A172 (cell line): ENCODE data around the gene TOE1. TPM values are rescaled to one million over a fixed set of nuclear protein-coding genes. Genes with fewer than 3 reads are reported as not detected.
"Not testable (repeated sequence)": the region's sequence is repeated elsewhere in the genome, so short reads cannot be mapped to it uniquely, and the experiment has no call there.

Experiments
- DNase-seq: peaks from one replicate; pipeline ENCODE4 v3.0.0-alpha.2; 2015; ENCODE audit warnings: low spot score
- total RNA-seq: library from RNA; depleted of rRNA; stranded (reverse); fragments of >200 nt; shearing (Covaris generic); gene quantifications from 2 replicates; pipeline ENCODE4 v1.2.3, GENCODE V29; 2014; rRNA removed

TOE1 gene
- 10.8 and 14.9 TPM in 2 replicates for total RNA-seq

DNA sequence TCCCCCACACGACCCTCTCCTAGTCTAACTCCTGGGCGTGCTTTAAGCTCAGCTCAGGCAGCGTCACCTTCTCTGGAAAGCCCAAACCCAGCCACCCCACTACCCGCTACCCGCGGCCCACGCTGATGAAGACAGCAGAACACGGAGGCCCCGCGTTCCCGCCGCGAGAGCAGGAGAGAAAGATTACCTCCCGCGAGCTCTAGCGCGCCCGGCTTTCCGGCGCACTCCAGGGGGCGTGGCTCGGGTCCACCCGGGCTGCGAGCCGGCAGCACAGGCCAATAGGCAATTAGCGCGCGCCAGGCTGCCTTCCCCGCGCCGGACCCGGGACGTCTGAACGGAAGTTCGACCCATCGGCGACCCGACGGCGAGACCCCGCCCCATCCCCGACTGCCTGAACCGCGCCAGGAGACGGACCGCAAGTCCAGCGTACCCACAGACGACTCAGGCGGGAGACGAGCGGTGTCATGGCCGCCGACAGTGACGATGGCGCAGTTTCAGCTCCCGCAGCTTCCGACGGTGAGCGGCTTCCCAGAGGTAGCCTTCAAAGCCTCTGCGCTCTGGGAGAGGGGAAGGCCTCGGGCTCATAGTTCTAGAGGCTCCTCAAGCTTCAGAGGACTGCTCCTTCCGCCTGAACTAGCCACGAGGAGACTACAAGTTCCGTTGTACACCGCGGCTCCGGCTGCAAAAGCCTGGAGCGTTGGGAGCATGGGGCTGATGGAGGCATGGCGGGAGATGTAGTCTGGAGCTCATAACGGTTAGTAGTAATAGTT lies at the start of gene TOE1, which contains the start of gene MUTYH:
Gene TOE1 (plus strand): TSS at position 382 of the 770 bp plus-strand sequence. CDS start 83 bp downstream, at position 465.
Gene MUTYH (minus strand): TSS at position 652 of the 770 bp plus-strand sequence. CDS start 5,935 bp downstream, outside the sequence.
- peak; percentile 82 for DNase-seq

- not testable (repeated sequence) for DNase-seq
Measured at GRCh38 chr1:45291002-45291401, 49.0 kb upstream of the TOE1 start.

DNA sequence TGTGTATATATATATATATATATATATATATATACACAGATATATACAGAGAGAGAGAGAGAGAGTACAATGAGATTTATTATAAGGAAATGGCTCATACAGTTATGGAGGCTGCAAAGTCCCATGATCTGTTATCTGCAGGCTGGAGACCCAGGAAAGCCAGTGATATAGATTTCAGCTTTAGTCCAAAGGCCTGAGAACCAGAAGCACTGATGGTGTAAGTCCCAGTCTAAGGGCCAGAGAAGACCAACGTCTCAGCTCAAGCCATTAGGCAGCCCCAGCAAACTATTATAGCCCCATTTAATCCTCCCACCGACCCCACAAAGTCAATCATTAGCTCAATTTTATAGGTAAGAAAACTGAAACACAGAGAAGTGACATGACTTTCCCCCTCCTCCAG lies 48.3 kb upstream of the TOE1 start:
- no peak for DNase-seq

DNA sequence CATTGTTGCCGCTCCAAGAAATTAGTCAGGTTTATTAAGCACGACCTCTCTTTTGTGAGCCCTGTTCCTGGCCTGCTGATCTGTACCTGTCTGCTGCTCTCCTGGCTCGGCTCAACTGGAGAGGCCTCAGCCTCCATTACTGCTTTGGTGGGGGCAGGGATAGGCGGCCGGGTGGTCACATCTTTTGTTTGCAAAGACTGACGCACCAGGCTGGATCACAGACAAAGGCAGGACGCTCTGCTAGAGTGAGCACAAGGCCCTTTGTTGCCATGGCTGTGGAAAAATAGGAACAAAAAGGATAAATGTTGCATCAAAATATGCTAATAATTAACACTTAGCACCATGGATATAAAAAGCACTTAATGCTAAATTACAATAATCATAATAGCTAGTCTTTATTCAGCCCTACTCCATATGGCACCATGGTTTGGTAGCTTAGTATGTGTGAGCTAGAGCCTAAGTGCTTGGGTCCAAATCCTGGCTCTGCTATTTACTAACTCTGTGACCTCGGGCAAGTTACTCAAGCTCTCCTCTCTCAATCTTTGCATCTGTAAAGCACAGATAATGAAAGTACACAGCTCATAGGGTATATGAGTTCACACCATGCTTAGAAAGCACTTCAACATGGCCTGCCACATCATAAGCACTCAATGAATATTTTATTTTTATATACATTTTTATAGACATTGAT lies 42.2 kb upstream of the TOE1 start:
- no peak for DNase-seq

GRCh38 chr1:45299296-45299695 lies 40.7 kb upstream of the TOE1 start:
- DNase-seq = no peak

- peak; percentile 75 for DNase-seq
Measured at GRCh38 chr1:45299981-45300668, 39.8 kb upstream of the TOE1 start.

DNA sequence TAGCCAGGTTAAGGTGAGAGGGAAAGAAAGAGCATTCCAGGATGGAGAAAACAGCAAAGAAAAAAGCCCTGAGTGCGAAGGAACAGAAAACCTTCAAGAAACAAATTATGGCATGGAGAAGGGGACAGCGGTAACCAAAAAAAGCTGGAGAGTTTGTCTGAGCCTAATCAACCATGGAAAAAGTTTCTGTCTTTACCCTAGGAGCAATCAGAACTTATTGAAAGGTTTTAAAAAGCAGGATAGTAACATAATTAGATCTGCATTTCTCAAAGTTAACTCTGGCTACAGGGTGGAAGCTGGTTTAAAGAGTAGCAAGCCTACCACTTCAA lies 39.3 kb upstream of the TOE1 start:
- DNase-seq = no peak

DNA sequence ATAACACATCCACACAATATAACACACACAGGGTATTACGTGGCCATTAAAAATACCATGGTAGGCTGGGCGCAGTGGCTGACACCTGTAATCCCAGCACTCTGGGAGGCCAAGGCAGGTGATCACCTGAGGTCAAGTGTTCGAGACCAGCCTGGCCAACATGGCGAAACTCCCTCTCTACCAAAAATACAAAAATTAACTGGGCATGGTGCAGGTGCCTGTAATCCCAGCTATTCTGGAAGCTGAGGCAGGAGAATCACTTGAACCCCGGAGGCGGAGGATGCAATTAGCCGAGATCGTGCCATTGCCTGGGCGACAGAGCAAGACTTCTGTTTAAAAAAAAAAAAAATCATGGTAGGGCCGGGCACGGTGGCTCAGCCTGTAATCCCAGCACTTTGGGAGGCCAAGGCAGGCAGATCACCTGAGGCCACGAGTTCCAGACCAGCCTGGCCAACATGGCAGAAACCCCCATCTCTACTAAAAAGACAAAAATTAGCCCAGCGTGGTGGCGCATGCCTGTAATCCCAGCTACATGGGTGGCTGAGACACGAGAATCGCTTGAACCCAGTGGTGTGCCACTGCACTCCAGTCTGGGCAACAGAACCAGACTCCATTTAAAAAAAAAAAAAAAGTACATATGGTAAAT lies 37.3 kb upstream of the TOE1 start:
- DNase-seq = no peak

GRCh38 chr1:45303520-45304310 lies 36.3 kb upstream of the TOE1 start:
- DNase-seq = peak; percentile 93

GRCh38 chr1:45304311-45305081 lies 35.5 kb upstream of the TOE1 start:
- DNase-seq = no peak

DNA sequence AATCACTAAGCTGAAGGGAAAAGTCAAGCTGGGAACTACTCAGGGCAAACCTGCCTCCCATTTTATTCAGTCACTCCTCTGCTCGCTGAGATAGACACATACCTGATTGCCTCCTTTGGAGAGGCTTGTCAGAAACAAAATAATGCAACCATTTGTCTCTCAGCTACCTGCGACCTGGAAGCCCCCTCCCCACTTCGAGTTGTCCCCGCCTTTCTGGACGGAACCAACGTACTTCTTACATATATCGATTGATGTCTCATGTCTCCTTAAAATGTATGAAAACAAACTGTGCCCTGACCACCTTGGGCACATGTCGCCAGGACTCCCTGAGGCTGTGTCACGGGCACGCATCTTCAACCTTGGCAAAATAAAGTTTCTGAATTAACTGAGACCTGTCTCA lies 34.7 kb upstream of the TOE1 start:
- no peak for DNase-seq

GRCh38 chr1:45306319-45306718 lies 33.7 kb upstream of the TOE1 start:
- DNase-seq = no peak

DNA sequence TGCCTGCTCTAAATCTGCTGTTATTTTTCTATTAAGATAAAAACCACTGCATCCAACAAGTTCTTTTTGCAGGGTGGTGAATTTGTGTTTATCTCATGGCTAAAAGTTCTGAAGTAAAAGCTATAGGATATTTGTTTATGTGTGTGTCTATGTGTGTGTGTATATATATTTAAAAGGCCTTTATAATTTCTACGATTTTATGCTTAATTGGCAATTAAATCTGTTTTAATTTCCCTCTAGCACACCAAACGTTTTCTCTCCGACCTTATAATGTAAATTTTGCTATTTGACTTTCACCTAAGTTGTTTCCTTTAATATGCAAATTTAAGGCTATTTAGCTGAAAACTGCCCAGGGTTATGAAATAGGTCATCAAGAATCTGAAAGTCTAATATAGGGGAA lies 33.1 kb upstream of the TOE1 start:
- DNase-seq = no peak

GRCh38 chr1:45314266-45314665 lies 25.7 kb upstream of the TOE1 start:
- no peak for DNase-seq

DNA sequence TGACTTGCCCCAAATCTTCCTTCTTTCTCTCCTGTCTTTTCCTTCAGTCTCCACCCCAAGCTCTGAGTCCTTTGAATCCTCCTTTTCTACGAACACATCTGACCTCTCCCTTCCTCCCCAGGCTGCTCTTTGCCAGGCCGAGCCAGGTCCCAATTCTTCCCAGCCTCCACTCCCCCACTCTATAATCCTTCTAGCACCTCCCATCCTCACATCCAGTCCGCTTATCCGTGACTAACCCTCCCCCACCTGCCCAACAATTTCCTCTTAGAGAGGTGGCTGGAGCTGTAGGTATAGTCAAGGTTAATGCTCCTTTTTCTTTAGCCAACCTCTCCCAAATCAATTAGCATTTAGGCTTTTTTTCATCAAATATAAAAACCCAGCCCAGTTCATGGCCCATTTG lies 22.8 kb upstream of the TOE1 start:
- DNase-seq = no peak

GRCh38 chr1:45319761-45320160 lies 20.2 kb upstream of the TOE1 start:
- DNase-seq = no peak

GRCh38 chr1:45321444-45321843 lies 18.5 kb upstream of the TOE1 start:
- DNase-seq = no peak

DNA sequence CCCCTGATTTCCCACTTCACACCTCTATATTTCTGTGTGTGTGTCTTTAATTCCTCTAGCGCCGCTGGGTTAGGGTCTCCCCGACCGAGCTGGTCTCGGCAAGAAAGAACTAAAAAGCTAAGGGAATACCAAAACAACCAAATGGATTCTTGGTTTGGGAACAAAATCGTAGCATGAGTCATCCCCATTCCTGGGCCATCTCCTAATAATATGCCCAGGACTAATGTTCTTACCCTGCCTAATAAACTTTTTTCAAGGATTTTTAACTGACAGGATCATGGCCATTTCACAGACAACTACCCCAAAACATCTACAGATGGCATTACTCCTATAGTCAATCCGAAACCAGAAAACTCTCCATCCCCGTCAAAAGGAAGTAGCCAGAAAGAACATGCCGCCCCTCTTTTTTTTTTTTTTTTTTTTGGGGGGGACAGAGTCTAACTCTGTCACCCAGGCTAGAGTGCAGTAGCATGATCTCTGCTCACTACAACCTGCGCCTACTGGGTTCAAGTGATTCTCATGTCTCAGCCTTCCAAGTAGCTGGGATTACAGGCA lies 17.4 kb upstream of the TOE1 start:
- no peak for DNase-seq

- no peak for DNase-seq
Measured at GRCh38 chr1:45325851-45326506, 14.0 kb upstream of the TOE1 start.
